Right ventricle myocardium superior (tissue), 1 donor: ENCODE measurements around the gene PNLIPRP2. TPM values are rescaled to one million over a fixed set of nuclear protein-coding genes. Genes with fewer than 3 reads are reported as not detected.

Experiments
- ATAC-seq: fragments of 200-7000 bp; cut with Tn5 transposase; one replicate; pipeline ENCODE4 v1.9.1; 2020; ENCODE audit warnings: mild to moderate bottlenecking; ENCODE audit not compliant: poor library complexity
- DNase-seq: peaks from one replicate; pipeline ENCODE4 v3.0.0-alpha.2; 2020
- intact Hi-C: fragments of 100-400 bp; cut with DNase I; formaldehyde crosslinking; loops from one replicate; pipeline ENCODE4 v1.11.2; 2022
- long read RNA-seq: library from polyadenylated mRNA; unstranded; transcript quantifications from one replicate; pipeline ENCODE4 v2.0.0, GENCODE V29; 2021
- total RNA-seq: library from RNA; stranded (reverse); fragmentation: NEBNext Ultra II Directional; extraction: Animal tissue kit (Norgen Biotek cat#: 25700); gene quantifications from one replicate; pipeline ENCODE4 v1.2.1, GENCODE V29; 2021
- donor health status: DM: no; HTN: yes; CAD: no; lungs with severe emphysema.

Gene PNLIPRP2
- total RNA-seq, result not detected
- long read RNA-seq, result 0 reads

GRCh38 chr10:116620423-116621400, at the start of gene PNLIPRP2:
TSS of gene PNLIPRP2 (plus strand) at chr10:116620953.
- intact Hi-C loops, result no loop called here
- DNase-seq (no peak), ATAC-seq (peak; percentile 41)

- no peak for DNase-seq
- intact Hi-C loops, result no loop called here
- no peak for ATAC-seq
These were observed 46.0 kb upstream of the PNLIPRP2 start for GRCh38 chr10:116574797-116575196.

- DNase-seq, result no peak
- no peak for ATAC-seq
- intact Hi-C loops, result no loop called here
These were observed 32.7 kb upstream of the PNLIPRP2 start for GRCh38 chr10:116587878-116588591.

DNA sequence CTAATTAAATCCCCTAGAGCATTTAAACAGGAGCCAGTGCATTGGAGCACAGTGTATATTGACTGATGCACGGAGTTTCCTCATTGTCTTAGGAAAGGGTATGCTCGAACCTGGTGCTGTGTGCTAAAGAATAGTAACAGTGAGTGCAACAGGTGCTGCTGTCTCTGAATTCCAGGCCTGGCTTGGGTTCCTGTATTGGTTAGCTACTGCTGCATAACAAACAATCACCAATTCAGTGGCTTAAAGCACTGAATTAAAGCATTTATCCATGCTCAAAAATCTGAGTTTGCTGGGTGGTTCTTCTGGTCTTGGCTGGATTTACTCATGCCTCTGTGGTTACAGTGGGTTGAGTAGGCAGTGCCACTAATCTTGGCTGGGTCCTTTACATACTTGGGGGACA, 31.8 kb upstream of the PNLIPRP2 start:
- ATAC-seq (no peak), DNase-seq (no peak)
- intact Hi-C loops, result no loop called here

DNA sequence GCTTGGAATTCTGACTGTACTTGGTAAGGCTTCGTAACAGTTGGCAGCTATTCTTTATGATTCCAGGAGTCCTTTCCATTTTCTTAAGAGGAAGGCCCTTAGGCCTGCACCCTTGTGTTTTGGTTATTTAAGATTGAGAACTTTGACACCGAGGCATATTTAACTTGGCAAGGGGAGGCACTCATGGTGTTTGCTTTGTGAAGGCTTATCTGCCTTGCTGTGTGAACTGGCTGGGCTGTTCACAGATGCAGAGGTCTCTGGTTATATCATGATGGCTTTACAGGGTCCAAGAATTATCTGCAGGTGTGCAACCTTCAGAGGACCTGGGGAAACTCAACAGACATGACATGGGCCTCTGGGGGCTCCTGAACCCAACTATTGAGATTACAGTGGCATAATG, 30.8 kb upstream of the PNLIPRP2 start:
- ATAC-seq (no peak), DNase-seq (no peak)
- intact Hi-C loops, result no loop called here

DNA sequence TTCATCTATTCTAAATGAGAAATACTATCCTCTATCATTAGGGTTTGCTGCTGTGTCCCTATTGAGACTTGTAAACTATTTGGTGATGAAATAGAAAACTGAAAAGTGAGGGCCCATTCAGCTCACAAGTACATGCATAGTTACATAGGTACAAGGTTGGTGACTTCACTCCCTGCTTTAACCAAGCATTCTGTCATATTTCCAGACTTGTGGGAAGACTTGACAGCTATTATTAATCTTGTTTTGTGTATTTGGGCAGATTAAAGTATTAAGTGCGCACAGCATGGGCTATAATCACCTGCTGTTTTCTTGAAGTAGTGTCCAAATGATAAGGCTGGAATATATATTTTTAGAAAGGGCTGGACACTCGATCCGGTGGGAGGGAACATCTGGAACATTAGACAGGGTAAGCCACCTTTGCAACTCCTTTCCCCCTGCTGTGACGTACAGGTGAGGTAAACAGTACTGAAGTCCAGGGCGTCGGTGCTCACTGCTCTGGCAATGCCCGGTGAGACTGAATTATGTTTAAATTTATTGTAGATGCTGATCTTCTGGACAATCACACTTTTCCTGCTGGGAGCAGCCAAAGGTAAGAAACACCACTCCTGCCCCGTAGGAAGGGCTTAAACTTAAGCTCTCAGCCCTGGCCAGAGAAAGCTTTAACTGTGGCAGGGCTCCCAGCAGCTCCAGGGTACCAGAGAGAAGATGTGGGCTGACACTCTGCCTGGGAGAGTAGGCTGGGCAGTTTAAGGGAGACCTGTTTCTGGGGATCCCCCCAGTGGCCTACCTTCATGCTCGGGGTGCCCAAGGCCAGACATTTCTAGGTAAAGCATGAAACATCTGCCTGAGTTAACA, 29.9 kb upstream of the PNLIPRP2 start, which contains the start of gene PNLIPRP1:
Gene PNLIPRP1 (plus strand): TSS at position 370 of the 855 bp plus-strand sequence. CDS start 171 bp downstream, at position 541.
- no peak for DNase-seq
- no peak for ATAC-seq
- intact Hi-C loops, result no loop called here

DNA sequence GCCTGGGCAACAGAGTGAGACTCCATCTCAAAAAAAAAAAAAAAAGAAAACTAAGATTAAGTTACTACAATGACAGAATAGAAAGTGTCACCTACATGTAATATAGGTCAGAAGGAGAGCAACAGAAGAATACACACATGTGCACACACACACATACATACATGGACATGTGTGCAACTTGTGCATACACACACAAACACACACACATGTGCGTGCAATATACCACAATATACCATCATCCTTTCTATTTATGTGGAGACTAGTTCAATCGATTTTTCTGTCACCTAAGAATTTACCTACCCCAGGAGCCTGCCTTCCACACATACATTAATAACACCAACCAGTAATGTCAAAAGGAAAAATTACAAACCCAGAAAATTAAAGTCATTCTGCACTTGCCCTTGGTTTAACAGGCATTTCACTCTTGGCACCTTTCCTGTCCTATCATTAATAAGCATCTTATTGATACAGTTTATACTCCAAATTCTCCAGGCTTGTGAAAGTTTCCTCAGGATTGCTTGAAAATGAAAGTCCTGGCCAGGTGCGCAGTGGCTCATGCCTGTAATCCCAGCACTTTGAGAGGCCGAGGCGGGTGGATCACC, 27.5 kb upstream of the PNLIPRP2 start:
- no peak for DNase-seq
- intact Hi-C loops, result no loop called here
- ATAC-seq, result no peak

DNA sequence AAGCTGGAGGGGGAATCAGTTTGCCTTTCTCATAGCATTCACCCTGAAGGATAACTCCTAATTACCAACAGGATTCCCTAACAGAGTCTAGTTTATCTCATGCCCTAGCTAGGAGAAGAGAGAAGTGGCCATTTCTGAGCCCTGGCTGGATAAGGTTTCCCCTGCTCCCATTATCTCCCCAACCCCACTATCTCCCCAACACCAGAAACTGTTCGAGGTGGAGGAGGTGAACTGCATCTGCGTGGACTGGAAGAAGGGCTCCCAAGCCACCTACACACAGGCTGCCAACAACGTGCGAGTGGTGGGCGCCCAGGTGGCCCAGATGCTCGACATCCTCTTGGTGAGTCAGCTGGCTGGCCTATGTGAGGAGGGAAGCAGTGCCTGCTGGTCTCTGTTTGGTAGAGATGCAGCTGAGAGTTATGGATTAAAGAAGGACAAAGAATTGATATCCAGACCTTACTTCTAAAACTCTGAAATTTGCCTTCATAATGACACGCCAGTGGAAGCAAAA, 26.2 kb upstream of the PNLIPRP2 start:
- DNase-seq (no peak), ATAC-seq (no peak)
- intact Hi-C loops, result no loop called here

DNA sequence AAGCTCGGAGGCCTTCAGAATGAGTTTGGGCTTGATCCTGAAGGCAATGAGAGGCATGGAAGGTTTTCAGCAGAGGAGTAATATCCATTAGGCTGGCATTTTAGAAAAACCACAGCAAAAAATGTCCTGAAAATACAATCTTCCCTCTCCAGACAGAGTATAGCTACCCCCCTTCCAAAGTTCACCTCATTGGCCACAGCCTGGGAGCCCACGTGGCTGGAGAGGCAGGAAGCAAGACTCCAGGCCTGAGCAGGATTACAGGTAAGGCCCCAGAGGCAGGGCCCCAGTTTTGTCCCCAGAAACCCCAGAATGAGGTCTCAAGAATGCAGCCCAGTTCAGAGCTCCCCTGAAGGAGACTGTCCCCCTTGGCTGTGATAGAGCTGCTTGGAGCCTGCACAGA, 24.7 kb upstream of the PNLIPRP2 start:
- intact Hi-C loops, result no loop called here
- ATAC-seq, result no peak
- no peak for DNase-seq

DNA sequence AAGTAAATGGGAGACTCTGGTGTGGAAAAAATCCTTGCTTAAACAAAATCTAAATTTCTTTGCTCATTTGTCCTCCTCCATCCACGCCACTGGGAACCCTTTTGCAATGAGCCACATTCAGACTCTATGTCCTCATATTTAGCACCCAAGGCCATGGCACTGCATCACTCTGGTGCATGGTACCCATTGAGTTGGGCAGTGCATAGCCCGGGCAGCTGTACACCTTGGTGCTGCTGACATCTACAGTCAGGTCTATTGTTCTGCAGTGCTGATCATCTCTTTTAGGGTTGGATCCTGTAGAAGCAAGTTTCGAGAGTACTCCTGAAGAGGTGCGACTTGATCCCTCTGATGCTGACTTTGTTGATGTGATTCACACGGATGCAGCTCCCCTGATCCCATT, 23.2 kb upstream of the PNLIPRP2 start:
- no peak for ATAC-seq
- no peak for DNase-seq
- intact Hi-C loops, result no loop called here

DNA sequence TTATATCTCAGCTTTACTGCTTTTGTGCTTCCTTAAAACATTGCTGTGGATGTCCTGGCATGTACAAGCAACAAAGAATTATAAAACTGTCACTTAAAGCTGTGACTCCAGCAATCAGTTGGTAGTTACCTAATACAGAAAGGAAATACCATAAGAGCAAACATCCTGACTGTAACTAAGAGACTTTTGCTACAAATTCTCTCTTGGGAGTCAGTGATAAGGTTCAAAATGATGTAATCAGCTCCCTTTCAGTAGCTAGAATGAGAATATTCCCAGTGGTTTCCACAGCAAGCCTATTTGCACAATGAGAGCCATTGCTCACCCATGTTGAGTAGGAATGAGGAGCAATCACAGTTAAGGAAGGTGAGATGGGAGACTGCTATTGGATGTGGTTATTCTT, 22.4 kb upstream of the PNLIPRP2 start:
- intact Hi-C loops, result no loop called here
- ATAC-seq (no peak), DNase-seq (no peak)

DNA sequence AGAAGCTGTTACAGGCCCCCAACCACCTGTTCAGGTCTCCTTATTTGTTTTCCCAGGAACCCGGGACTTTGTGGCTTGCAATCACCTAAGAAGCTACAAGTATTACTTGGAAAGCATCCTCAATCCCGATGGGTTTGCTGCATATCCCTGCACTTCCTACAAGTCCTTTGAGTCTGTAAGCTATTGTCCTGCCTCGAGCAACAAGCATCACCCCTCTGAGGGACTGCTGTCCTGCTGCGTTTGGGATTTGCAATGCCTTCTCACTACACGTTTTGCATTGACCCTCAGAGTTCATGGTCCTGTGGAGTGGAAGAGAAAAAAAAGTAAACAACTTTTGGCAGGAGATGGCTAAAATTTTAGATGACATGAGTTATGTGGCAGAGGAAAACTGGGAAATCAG, 20.8 kb upstream of the PNLIPRP2 start:
- DNase-seq (no peak), ATAC-seq (no peak)
- intact Hi-C loops, result no loop called here

- ATAC-seq (no peak), DNase-seq (no peak)
- intact Hi-C loops, result no loop called here
These were observed 17.9 kb upstream of the PNLIPRP2 start for GRCh38 chr10:116602648-116603400.

- DNase-seq (no peak), ATAC-seq (no peak)
- intact Hi-C loops, result no loop called here
These were observed 14.7 kb upstream of the PNLIPRP2 start for GRCh38 chr10:116606061-116606483.

DNA sequence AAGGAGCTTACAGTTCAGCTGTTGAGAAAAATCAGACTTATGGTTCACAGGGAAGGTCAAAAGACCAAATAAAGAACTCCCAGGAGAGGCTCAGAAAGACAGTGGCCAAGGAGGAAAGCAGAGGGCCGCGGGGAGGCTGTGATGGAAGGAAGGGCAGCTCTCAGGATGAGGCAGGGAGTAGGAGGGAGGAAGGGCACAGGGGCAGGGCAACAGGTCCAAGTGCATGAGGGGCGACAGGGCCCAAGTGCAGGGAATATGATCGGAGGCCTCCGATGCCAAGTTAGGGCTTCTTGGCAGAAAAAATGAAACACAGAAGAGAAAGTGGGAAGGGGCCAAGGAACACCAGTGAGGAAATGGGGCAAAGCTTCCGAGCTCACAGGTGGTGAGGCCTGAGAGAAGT, 13.4 kb upstream of the PNLIPRP2 start:
- ATAC-seq, result no peak
- intact Hi-C loops, result no loop called here

DNA sequence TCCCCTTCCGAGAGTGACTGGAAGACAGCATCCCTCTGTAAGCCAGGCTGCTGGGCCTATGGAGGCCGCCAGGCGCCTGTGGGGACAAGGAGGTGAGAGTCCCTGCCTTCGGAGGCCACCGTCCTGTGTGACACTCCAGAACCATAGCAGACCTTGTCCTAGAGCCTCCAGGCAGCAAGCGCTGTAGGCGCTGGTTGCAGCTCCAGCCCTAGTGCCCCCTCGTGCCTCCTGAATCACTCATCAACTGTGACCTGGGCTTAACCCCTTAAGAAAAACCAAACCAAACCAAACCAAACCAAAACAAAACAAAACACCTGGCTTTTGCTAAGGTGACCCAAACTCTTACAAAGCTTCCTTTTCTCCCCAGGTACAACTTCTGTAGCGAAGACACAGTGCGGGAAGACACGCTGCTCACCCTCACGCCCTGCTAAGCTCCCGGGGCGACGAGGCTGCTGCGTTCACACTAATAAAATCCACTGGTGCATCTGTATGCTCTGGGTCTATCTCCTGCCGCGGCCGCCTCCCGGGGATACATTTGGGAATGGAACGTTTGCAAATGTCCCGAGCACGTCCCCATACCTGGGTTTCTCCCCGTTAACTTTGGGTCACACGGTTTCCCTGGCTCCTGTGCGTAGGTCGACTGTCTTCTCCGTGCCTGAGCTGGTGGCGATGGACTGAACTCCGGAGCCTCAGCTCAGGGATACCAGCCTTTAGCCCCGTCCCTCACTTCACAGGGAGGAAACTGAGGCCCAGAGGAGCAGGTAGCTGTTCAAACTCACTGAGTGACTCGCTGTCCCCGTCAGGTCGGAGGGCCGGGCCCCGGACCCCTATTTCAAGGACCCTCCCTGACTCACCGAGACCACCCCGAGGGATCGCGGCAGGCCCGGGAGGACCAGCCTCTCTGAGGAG, 11.8 kb upstream of the PNLIPRP2 start:
- intact Hi-C loops, result no loop called here
- ATAC-seq (peak; percentile 43), DNase-seq (no peak)

More for the DNA sequence above, 13.4 kb upstream of the PNLIPRP2 start:
- DNase-seq, result no peak
